ENCODE measurements around the gene XRN1.

The XRN1 gene

GRCh38 chr3:142268426-142268825 is 179.4 kb downstream of the XRN1 start:
- no peak for FAIRE-seq

DNA sequence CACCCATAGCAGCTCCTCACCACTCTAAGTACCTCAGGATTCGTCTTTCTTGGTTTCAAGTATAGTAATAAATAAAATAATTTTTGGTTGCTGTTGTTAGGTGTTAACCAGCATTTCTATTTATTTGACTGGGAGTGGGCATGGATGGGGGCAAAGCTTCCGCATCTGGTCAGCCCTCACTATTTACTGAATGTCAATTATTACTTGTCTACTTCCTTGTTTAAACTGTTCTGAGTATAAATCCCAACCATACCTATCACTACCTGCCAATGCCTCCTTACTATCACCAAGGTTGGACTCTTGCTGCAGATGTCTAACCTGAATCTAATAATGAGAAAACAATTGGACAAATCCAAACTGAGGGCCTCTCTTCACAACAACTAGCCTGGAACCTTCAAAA is 180.6 kb downstream of the XRN1 start:
- no peak for FAIRE-seq

DNA sequence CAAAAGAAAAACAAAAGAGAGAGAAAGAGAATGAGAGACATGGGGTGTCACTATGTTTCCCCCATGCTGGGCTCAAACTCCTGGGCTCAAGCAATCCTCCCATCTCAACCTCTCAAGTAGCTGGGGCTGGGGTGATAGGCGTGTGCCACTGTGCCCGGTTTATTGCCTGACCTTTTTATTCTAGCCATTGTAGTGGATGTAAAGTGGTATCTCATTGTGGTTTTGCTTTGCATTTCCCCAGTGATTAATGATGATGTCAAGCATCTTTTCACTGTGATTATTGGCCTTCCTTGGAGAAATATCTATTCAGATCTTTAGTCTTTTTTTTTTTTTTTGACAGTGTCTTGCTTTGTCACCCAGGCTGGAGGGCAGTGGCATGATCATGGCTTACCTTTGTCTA is 184.7 kb downstream of the XRN1 start:
- FAIRE-seq, result no peak

DNA sequence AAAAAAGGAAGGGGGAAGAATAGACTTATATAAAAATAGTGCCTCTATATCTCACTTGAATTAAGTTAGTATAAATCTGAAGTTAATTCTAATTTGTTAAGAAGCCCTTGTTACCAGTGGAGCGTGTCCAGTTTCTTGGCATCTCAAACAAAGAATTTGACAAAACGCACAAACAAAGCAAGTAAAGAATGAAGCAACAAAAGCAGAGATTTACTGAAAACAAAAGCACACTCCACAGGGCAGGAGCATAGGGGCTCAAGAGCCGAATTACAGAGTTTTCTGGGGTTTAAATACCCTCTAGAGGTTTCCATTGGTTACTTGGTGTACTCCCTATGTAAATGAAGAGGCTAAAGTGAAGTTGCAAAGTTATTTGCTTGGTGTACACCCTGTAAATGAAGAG is 188.5 kb downstream of the XRN1 start:
- FAIRE-seq, result no peak

GRCh38 chr3:142256712-142257333 is 191.0 kb downstream of the XRN1 start:
- no peak for FAIRE-seq

All from colon (tissue), 2 donors.